UCSD-AML1 (cell line): ENCODE data around the gene MAPRE2.

Experiments used
- DNase-seq: peaks from one replicate; lab custom pipeline; 2025; ENCODE audit not compliant: unreplicated experiment; lab: John Stamatoyannopoulos, UW

The MAPRE2 gene

GRCh38 chr18:35061336-35061735 lies 20.1 kb downstream of the MAPRE2 start:
- no peak for DNase-seq

GRCh38 chr18:35061804-35062203 lies 20.6 kb downstream of the MAPRE2 start:
- no peak for DNase-seq

- DNase-seq, result no peak
These were observed 21.2 kb downstream of the MAPRE2 start for GRCh38 chr18:35062408-35062807.

- DNase-seq, result no peak
These were observed 22.9 kb downstream of the MAPRE2 start for GRCh38 chr18:35063875-35064690.

- no peak for DNase-seq
These were observed 26.2 kb downstream of the MAPRE2 start for GRCh38 chr18:35067454-35067853.

GRCh38 chr18:35071819-35072247 lies 30.6 kb downstream of the MAPRE2 start:
- no peak for DNase-seq

- DNase-seq, result no peak
These were observed 31.4 kb downstream of the MAPRE2 start for GRCh38 chr18:35072616-35073015.

GRCh38 chr18:35073186-35074105 lies 32.2 kb downstream of the MAPRE2 start:
- no peak for DNase-seq

GRCh38 chr18:35074581-35074980 lies 33.4 kb downstream of the MAPRE2 start:
- no peak for DNase-seq

GRCh38 chr18:35075132-35075531 lies 33.9 kb downstream of the MAPRE2 start:
- no peak for DNase-seq

- DNase-seq, result no peak
These were observed 35.1 kb downstream of the MAPRE2 start for GRCh38 chr18:35076135-35076924.

GRCh38 chr18:35077937-35078336 lies 36.7 kb downstream of the MAPRE2 start:
- DNase-seq, result no peak

GRCh38 chr18:35080058-35080457 lies 38.8 kb downstream of the MAPRE2 start:
- DNase-seq, result no peak

- no peak for DNase-seq
These were observed 42.0 kb downstream of the MAPRE2 start for GRCh38 chr18:35083174-35083712.

GRCh38 chr18:35084494-35085449 lies 43.6 kb downstream of the MAPRE2 start:
- DNase-seq, result no peak

- no peak for DNase-seq
These were observed 44.5 kb downstream of the MAPRE2 start for GRCh38 chr18:35085450-35086380.

- no peak for DNase-seq
These were observed 45.5 kb downstream of the MAPRE2 start for GRCh38 chr18:35086704-35087103.

- DNase-seq, result no peak
These were observed 46.5 kb downstream of the MAPRE2 start for GRCh38 chr18:35087726-35088125.

GRCh38 chr18:35088921-35089320 lies 47.7 kb downstream of the MAPRE2 start:
- no peak for DNase-seq
